Skeletal muscle tissue (tissue), 4 donors: ENCODE results near the gene IRF5. TPM values are rescaled to one million over a fixed set of nuclear protein-coding genes. Genes with fewer than 3 reads are reported as not detected.

Experiments
- H3K27ac ChIP-seq: one replicate; pipeline ENCODE4 v1.7.0; 2013; ENCODE audit warnings: mild to moderate bottlenecking, low read depth, low read length, inconsistent platforms
- H3K27me3 ChIP-seq, 3 donors: one replicate each; pipeline ENCODE4 v1.7.0; 2013; ENCODE audit warnings: low read length in 3 of 3; ENCODE audit not compliant: control insufficient read depth in 3 of 3, insufficient read depth in 3 of 3
- H3K36me3 ChIP-seq, 3 donors: one replicate each; pipeline ENCODE4 v1.7.0; 2013; ENCODE audit warnings: low read length in 3 of 3; ENCODE audit not compliant: control insufficient read depth in 3 of 3, insufficient read depth in 3 of 3
- H3K4me1 ChIP-seq, 3 donors: one replicate each; pipeline ENCODE4 v1.7.0; 2013; ENCODE audit warnings: low read length in 3 of 3, mild to moderate bottlenecking in 3 of 3; ENCODE audit not compliant: control insufficient read depth in 3 of 3, insufficient read depth in 3 of 3
- H3K4me3 ChIP-seq, 3 donors: one replicate each; pipeline ENCODE4 v1.7.0; 2013; ENCODE audit warnings: low read length in 3 of 3
- H3K9ac ChIP-seq, 3 donors: one replicate each; pipeline ENCODE4 v1.7.0; 2013; ENCODE audit warnings: low read length in 3 of 3, mild to moderate bottlenecking in 3 of 3, moderate library complexity in 2 of 3, low read depth in 1 of 3
- H3K9me3 ChIP-seq, 3 donors: one replicate each; pipeline ENCODE4 v1.7.0; 2013; ENCODE audit warnings: low read length in 3 of 3; ENCODE audit not compliant: control insufficient read depth in 3 of 3
- total RNA-seq: library from RNA; depleted of rRNA; stranded (reverse); fragments of >200 nt; gene quantifications from one replicate; pipeline ENCODE4 v1.2.3, GENCODE V29; 2014
- donor health status: Osteomylitis.

Gene IRF5
- total RNA-seq, 1 donor from 2014 or later, result 2.6 TPM

GRCh38 chr7:128920913-128921582 lies 16.7 kb upstream of the IRF5 start:
- no peak overlapping the region for H3K9ac ChIP-seq
- H3K4me3 ChIP-seq, result no peak overlapping the region
- H3K9me3 ChIP-seq, result no peaks in the 10 kb centered on the region
- H3K36me3 ChIP-seq, result no peaks in the 10 kb centered on the region
- H3K27ac ChIP-seq, result no peak overlapping the region
- no peaks in the 10 kb centered on the region for H3K4me1 ChIP-seq
- peaks cover 6 to 27% (median 22%) of the 10 kb centered on the region in 3 donors for H3K27me3 ChIP-seq

- no peaks in the 10 kb centered on the region for H3K36me3 ChIP-seq
- H3K9me3 ChIP-seq, result no peaks in the 10 kb centered on the region
- H3K4me3 ChIP-seq, result no peak overlapping the region
- H3K27ac ChIP-seq, result no peak overlapping the region
- no peaks in the 10 kb centered on the region for H3K4me1 ChIP-seq
- H3K27me3 ChIP-seq, result peaks cover 0 to 19% (median 14%) of the 10 kb centered on the region in 3 donors
- H3K9ac ChIP-seq, result no peak overlapping the region
These were observed 15.8 kb upstream of the IRF5 start for GRCh38 chr7:128921866-128922440.

GRCh38 chr7:128922496-128923410 lies 15.0 kb upstream of the IRF5 start:
- no peaks in the 10 kb centered on the region for H3K9me3 ChIP-seq
- no peaks in the 10 kb centered on the region for H3K4me1 ChIP-seq
- no peak overlapping the region for H3K27ac ChIP-seq
- peaks cover 0 to 16% (median 12%) of the 10 kb centered on the region in 3 donors for H3K27me3 ChIP-seq
- no peaks in the 10 kb centered on the region for H3K36me3 ChIP-seq
- no peak overlapping the region for H3K4me3 ChIP-seq
- H3K9ac ChIP-seq, result no peak overlapping the region

GRCh38 chr7:128923411-128923800 lies 14.3 kb upstream of the IRF5 start:
- Histone ChIP-seq H3K27ac (no peak overlapping the region), H3K9ac (no peak overlapping the region), H3K36me3 (no peaks in the 10 kb centered on the region), H3K27me3 (peaks cover 0 to 16% (median 16%) of the 10 kb centered on the region in 3 donors), H3K4me3 (no peak overlapping the region), H3K4me1 (no peaks in the 10 kb centered on the region), H3K9me3 (no peaks in the 10 kb centered on the region)

GRCh38 chr7:128924707-128925588 lies 12.8 kb upstream of the IRF5 start:
- no peaks in the 10 kb centered on the region for H3K4me1 ChIP-seq
- H3K27me3 ChIP-seq, result peaks cover 0 to 26% (median 18%) of the 10 kb centered on the region in 3 donors
- H3K9me3 ChIP-seq, result no peaks in the 10 kb centered on the region
- H3K36me3 ChIP-seq, result no peaks in the 10 kb centered on the region
- no peak overlapping the region for H3K27ac ChIP-seq
- no peak overlapping the region for H3K9ac ChIP-seq
- no peak overlapping the region for H3K4me3 ChIP-seq

GRCh38 chr7:128928159-128928813 lies 9.4 kb upstream of the IRF5 start:
- H3K9me3 ChIP-seq, result no peaks in the 10 kb centered on the region
- no peak overlapping the region for H3K4me3 ChIP-seq
- H3K27me3 ChIP-seq, result peaks cover 7 to 22% (median 9%) of the 10 kb centered on the region in 3 donors
- H3K36me3 ChIP-seq, result no peaks in the 10 kb centered on the region
- no peak overlapping the region for H3K27ac ChIP-seq
- H3K4me1 ChIP-seq, result peaks cover 0 to 6% (median 3%) of the 10 kb centered on the region in 3 donors
- no peak overlapping the region for H3K9ac ChIP-seq

GRCh38 chr7:128928882-128929788 lies 8.6 kb upstream of the IRF5 start:
- Histone ChIP-seq H3K36me3 (no peaks in the 10 kb centered on the region), H3K9me3 (no peaks in the 10 kb centered on the region), H3K4me3 (no peak overlapping the region), H3K9ac (no peak overlapping the region), H3K27me3 (peaks cover 9 to 24% (median 11%) of the 10 kb centered on the region in 3 donors), H3K27ac (no peak overlapping the region), H3K4me1 (peaks cover 0 to 6% (median 3%) of the 10 kb centered on the region in 3 donors)

- peaks cover 15 to 31% (median 17%) of the 10 kb centered on the region in 3 donors for H3K27me3 ChIP-seq
- H3K9ac ChIP-seq, result no peak overlapping the region
- peaks cover 0 to 6% (median 3%) of the 10 kb centered on the region in 3 donors for H3K4me1 ChIP-seq
- no peaks in the 10 kb centered on the region for H3K9me3 ChIP-seq
- no peaks in the 10 kb centered on the region for H3K36me3 ChIP-seq
- no peak overlapping the region for H3K4me3 ChIP-seq
- no peak overlapping the region for H3K27ac ChIP-seq
These were observed 6.4 kb upstream of the IRF5 start for GRCh38 chr7:128931190-128931798.
